Stimulated activated CD8-positive, alpha-beta memory T cell treated with anti-CD3 and anti-CD28 coated beads, Interleukin-2, amount 100 ng/mL, for 48 hours (primary cell): ENCODE data around the gene C1QTNF5.

Experiments
- DNase-seq, 2 donors: peaks; one replicate each; pipeline ENCODE4 v3.0.0-alpha.2; 2020; ENCODE audit warnings: low read depth in 2 of 2

The C1QTNF5 gene

GRCh38 chr11:119373059-119373920, 32.6 kb upstream of the C1QTNF5 start:
- no peak for DNase-seq

DNA sequence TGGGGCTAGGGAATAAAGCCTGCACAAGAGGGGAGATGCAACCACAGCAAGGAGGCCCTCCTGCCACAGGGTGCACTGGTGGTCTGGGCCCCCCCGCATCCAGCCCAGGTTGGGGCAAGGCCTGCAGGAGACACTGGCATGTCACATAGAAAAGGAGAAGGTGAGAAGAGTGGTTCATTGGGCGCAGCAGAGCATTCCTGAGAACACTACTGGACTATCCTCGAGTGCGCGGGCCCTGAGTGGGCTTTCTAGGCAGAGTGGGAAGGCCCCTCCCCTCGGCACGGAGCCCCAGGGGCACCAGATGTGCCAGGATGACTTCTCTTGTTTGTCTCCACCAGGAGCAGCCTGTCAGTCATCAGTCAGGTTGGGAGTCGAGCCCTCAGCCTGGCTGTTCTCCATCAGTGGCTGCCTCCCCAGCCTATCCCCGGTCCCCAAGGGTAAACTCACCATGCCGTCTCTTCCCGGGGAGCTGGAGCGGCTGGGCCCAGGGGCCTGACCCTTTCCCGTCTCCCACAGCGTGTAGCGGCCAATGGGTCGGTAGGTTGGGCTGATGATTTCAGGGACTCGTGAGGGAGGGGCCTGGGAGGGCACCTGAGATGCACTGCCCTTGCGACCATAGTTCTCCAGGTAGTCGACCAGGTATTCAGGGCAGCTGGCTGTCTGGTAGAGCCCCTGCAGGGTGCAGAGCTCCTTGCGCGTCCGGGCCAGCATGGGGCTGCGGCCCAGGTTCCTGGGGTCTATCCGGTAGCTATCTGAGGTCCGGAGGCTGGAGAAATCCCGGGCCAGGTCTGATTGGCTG, 31.8 kb upstream of the C1QTNF5 start:
- DNase-seq, result no peak

GRCh38 chr11:119371778-119372182, 31.1 kb upstream of the C1QTNF5 start:
- no peak for DNase-seq

DNA sequence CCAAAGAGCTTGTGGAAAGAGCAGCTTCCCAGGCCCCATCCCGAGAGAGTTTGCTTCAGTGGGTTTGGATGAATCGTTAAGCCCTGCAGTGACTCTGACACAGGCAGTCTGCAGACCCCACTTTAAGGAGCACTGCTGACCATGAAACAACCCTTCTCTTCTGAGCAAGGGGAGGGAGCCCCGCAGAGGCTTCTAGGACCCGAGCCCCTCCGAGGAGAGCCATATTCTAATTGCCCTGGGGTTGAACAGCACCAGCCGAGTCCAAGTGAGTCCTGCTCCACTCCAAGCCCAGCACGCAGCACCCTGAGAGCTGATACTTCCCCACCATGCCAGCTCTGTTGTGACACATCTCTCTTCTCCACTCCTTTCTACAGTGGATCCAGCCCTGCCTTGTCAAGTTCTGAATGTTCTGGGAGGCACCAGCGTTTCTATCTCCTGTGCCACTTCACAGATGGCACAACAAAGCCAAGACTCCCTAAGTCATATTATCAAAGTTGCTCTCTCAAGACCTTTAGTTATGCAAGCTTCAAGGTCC, 30.5 kb upstream of the C1QTNF5 start:
- no peak for DNase-seq

DNA sequence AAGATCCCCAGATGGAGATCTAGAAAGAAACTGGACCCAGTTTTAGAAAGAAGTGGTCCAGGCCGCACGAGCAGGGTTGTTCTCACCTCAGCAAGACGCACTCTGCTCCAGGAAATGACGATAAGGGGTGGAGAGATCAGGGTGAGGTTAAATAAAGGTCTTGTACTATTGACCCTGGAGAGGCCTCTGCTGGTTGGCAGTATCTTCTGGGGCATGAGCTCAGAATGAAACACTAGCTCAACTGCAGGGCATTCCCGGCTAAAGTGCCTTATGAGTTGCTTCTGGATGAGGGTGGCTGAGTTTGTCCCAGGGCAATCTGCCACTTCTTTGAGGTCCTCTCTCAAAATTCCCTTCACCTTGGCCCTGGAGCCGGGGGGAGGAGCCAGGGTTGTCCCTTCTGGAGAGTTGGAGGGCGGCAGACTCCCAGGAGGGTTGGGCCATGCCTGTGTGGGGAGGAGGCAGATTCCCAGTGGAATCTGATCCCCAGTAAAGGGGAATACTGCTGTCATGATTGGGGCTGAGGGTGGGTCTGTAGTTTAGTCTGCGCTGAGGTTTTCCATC, 29.9 kb upstream of the C1QTNF5 start:
- no peak for DNase-seq

GRCh38 chr11:119369132-119369925, 28.6 kb upstream of the C1QTNF5 start:
- DNase-seq, result no peak

DNA sequence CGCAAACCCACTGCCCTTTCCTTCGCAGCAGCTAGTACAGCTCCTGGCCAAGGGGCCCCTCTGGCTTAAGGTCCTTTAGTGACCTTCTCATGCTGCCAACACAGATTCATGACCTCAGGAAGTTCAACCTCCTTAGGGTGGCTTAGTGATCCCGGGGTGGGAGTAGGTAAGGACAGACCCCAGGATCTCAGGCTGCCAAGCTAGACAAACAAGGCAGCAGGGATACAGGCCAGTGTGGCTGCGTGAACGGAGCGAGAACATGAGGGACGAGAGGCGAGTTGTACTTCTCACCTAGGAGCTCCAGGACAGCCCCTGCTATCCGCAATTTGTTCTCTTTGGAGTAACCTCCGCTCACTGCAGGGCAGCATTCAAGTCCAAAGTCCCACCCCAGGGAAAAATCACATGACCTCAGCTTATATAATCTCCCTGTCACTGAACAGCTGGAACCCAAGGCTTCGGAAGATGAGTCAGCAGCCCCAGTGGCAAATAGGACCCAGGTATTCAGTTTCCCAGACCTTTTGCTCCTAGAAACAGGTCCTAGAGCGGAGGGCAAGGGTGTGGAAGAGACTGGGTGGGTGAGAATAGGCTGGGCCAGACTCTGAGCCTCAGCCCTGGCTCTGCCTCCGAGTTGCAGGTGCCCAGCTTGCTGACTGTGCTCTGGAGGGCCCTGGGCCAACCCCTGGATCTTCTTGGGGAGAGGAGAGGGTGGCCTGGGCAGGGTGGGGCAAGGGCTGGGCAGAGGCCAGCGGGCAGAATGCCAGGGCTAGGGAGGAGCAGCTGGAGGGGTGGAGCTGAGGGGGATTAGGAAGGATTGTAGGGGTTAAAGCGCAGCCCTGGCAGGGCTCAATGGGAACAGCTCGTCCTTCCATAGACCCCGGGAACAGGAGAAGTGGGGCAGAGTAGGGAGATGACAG, 27.7 kb upstream of the C1QTNF5 start:
- DNase-seq, result no peak

DNA sequence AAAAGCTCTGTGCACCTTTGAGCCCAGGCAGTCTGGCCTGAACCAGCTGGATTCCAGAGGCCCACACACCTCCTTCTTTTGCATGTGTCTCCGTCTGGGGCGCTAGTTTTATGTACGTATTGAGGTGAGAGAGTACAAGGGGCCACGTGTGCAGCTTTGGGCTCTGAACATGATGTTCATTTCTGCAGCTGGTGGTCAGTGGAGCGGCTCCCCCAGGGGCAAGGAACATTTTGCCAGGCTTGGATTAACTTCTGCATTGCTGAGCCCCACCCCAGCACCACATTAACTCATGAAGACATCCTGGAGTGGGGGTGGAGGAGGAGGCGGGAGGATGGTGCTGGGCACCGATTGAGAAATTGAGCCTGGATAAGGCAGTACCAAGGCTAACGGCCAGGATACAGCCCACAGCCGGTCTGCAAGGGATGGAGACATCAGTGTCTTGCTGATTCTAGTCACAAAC, 27.0 kb upstream of the C1QTNF5 start:
- DNase-seq, result no peak

DNA sequence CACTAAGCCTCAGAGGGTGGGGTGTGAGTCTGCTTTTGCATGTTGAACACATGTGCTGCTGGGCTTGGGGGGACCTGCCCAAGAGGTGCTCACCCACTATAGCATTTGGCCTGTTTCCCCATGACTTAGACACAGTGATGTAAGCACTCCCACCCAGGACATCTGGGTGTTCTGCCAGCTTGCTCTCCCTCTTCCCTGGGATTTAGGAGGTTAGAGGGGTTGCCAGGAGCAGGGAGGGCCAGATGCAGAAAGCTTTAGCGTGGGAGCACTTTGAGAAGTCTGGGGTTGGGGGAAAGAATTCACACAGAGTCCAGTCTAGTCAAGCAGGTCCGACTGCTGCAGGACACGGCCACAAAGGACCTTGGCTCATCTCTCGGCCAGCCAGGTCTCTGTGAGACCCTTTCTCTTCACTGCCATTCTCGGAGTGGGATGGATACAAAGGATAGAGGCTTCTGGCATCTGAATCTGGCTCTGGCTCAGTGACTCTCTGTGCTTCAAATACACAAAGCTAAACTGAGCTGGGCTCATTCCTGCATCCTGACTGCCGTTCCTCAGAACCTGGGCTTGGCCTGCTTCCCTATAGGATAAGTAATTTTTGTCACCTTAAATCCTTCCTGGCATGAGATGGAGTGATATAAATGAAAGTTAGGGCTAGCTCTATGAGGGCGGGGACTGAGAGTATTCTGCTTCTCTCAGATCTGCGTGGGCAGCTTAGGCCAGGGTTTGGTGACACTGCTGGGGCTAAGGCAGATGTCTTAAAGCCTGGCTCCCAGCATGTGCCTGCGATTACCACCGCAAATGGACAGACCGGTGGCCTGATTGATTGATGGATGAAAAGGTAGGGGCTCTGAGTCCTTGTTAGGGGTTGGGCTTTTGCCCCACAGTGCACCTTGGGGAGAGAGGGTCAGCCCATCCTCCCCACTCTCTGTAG, 26.3 kb upstream of the C1QTNF5 start:
- no peak for DNase-seq

- no peak for DNase-seq
These were observed 24.4 kb upstream of the C1QTNF5 start for GRCh38 chr11:119365071-119365591.

GRCh38 chr11:119363851-119364590, 23.3 kb upstream of the C1QTNF5 start:
- DNase-seq, result peak; percentile 32 to 37

GRCh38 chr11:119363081-119363850, 22.6 kb upstream of the C1QTNF5 start:
- no peak for DNase-seq

DNA sequence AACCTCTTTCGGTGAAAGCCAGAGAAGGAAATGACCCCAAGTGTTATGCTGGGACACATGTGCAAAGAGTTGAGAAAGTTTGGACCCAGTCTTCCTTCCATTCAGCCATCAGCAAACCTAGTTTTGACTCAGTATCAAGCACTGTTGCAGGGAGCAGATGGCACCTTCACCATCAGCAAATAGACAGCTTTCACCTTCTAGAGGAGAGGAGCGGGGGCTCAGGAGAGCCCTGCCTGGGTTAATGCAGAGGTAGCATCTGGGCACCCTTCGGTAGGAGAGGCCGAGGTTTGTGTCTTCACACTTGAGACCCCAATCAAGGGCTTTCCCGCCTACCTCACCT, 22.0 kb upstream of the C1QTNF5 start:
- DNase-seq, result no peak

DNA sequence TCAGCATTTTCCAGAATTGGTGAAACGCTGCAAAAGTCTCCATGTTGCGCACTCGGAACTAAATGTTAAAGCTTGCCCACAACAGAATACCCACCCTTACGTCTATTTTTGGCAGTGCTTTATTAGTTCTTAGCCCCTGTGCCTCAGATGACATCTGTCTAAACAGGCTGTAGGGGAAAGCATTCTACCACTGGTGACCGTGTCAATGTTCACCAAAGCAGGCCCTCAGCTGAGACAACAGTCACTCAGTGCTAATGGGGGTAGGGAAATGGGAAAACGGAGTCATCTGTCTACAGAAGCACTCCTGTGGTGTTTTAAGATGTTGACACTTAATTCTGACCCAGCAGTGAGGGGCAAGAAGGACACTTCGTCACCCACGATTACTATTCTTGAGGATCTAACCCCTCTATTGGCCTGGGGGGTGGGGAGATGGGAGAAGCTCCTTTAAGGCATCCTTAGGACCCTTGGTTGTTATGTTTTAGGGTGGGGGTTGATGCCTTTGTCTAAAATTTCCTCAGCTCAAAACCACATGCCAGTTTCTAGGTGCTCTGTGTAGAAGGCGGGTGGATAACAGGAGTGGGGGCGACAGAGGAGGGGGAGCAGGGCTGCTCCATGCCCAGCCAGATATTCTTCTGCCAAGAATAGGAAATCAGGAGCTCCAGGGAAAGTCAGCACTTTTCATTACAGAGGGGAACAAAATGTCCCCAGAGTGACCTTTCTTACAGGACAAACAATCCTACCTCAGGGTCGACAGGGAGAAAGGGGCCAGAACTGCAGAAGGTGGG, 21.4 kb upstream of the C1QTNF5 start:
- no peak for DNase-seq

GRCh38 chr11:119361056-119361787, 20.5 kb upstream of the C1QTNF5 start:
- DNase-seq, result peak in 1 of 2 donors; percentile 57
